Lung (tissue), 12 donors: ENCODE results near the gene PDK2. TPM values are rescaled to one million over a fixed set of nuclear protein-coding genes. Genes with fewer than 3 reads are reported as not detected.

Source experiments
- ATAC-seq: fragments of 200-7000 bp; cut with Tn5 transposase; one replicate; pipeline ENCODE4 v1.9.1; 2020; ENCODE audit warnings: moderate number of reproducible peaks; ENCODE audit not compliant: insufficient read depth, low FRiP score
- DNase-seq, 3 donors: peaks; one replicate each; pipeline ENCODE4 v3.0.0-alpha.2; 2013 to 2017
- H3K27ac ChIP-seq, 2 donors: one replicate each; pipeline ENCODE4 v1.5.1; 2013; ENCODE audit warnings: mild to moderate bottlenecking in 2 of 2, moderate library complexity in 2 of 2, control low read depth in 1 of 2, inconsistent platforms in 1 of 2, low read depth in 1 of 2, low read length in 1 of 2
- H3K27me3 ChIP-seq, 3 donors: one replicate each; pipeline ENCODE4 v1.5.1; 2013; ENCODE audit warnings: low read length in 2 of 3; ENCODE audit not compliant: control insufficient read depth in 3 of 3, insufficient read depth in 3 of 3
- H3K36me3 ChIP-seq, 4 donors: one replicate each; pipeline ENCODE4 v1.5.1; 2013; ENCODE audit warnings: low read length in 4 of 4, mild to moderate bottlenecking in 1 of 4, moderate library complexity in 1 of 4; ENCODE audit not compliant: control insufficient read depth in 4 of 4, insufficient read depth in 4 of 4
- H3K4me1 ChIP-seq, 5 donors: one replicate each; pipeline ENCODE4 v1.5.1; 2013; ENCODE audit warnings: low read length in 5 of 5, mild to moderate bottlenecking in 2 of 5, moderate library complexity in 1 of 5; ENCODE audit not compliant: control insufficient read depth in 5 of 5, insufficient read depth in 5 of 5
- H3K4me3 ChIP-seq: one replicate; pipeline ENCODE4 v1.5.1; 2013; ENCODE audit warnings: mild to moderate bottlenecking, control low read depth, moderate library complexity
- H3K9ac ChIP-seq, 2 donors: one replicate each; pipeline ENCODE4 v1.5.1; 2013; ENCODE audit warnings: low read length in 2 of 2, control low read depth in 1 of 2; ENCODE audit not compliant: insufficient read depth in 1 of 2
- H3K9me3 ChIP-seq, 4 donors: one replicate each; pipeline ENCODE4 v1.5.1; 2013; ENCODE audit warnings: low read length in 3 of 4, mild to moderate bottlenecking in 1 of 4, moderate library complexity in 1 of 4; ENCODE audit not compliant: control insufficient read depth in 4 of 4, insufficient read depth in 3 of 4
- CTCF ChIP-seq: IDR thresholded peaks from 2 replicates; pipeline ENCODE4 v1.5.1; 2012; ENCODE audit warnings: mild to moderate bottlenecking; ENCODE audit errors: control extremely low read depth, extremely low read depth
- WGBS, 2 donors: extraction: QIAGEN DNeasy Blood & Tissue Kit; methylation state at CpG; one replicate each; pipeline ENCODE4 v1.1.7; 2013; 5-methylcytosine and 5-hydroxymethylcytosine counted together
- polyA plus RNA-seq, 2 donors: library from polyadenylated mRNA; stranded (reverse); fragments of 200-250 nt; gene quantifications; one replicate each; pipeline ENCODE4 v1.2.1, GENCODE V29; 2013
- total RNA-seq, 2 donors: library from RNA; depleted of rRNA in 1 of 2; stranded (reverse); fragments of >200 nt in 1 of 2; gene quantifications; one replicate each; pipeline ENCODE4 v1.2.1, GENCODE V29; 2014 to 2021
- donor health status: control.
- donor health status: control.
- donor health status: Bipolar disorder and iron deficiency.
- donor health status: healthy.
- donor health status: DM: yes; HTN: yes; CAD: no.

Gene PDK2
- total and polyA plus RNA-seq, 4 donors: 10.0 to 27.8 (median 19.4) TPM

GRCh38 chr17:50090071-50090470 lies 5.1 kb upstream of the PDK2 start:
- Histone ChIP-seq H3K9ac (no peak overlapping the region), H3K9me3 (no peaks in the 10 kb centered on the region), H3K27ac (no peak overlapping the region), H3K4me3 (no peak overlapping the region), H3K27me3 (no peaks in the 10 kb centered on the region), H3K36me3 (peaks cover 0 to 30% (median 0%) of the 10 kb centered on the region in 4 donors), H3K4me1 (peaks cover 0 to 13% (median 0%) of the 10 kb centered on the region in 5 donors)
- DNase-seq: no peak
- TF ChIP-seq CTCF: no peak
- 83 to 92% methylated on average over 6 of the region's 6 CpGs for WGBS, 2 donors
- no peak for ATAC-seq

- DNase-seq: no peak
- 72 to 78% methylated on average over 15 of the region's 15 CpGs for WGBS, 2 donors
Measured at GRCh38 chr17:50090971-50091917, 3.9 kb upstream of the PDK2 start.

GRCh38 chr17:50091918-50092285 lies 3.2 kb upstream of the PDK2 start:
- 63 to 66% methylated on average over 2 of the region's 2 CpGs for WGBS, 2 donors
- Histone ChIP-seq H3K4me1 (peaks cover 4 to 26% (median 7%) of the 10 kb centered on the region in 5 donors), H3K9ac (no peak overlapping the region), H3K27ac (no peak overlapping the region), H3K27me3 (no peaks in the 10 kb centered on the region), H3K36me3 (peaks cover 0 to 28% (median 0%) of the 10 kb centered on the region in 4 donors), H3K9me3 (no peaks in the 10 kb centered on the region), H3K4me3 (no peak overlapping the region)
- TF ChIP-seq CTCF: no peak
- ATAC-seq (no peak), DNase-seq (peak in 1 of 3 donors; percentile 55)

More at GRCh38 chr17:50090971-50091917, 3.9 kb upstream of the PDK2 start:
- no peak for ATAC-seq
- H3K27me3 ChIP-seq: no peaks in the 10 kb centered on the region
- no peak overlapping the region for H3K9ac ChIP-seq
- no peak for TF ChIP-seq CTCF
- H3K4me3 ChIP-seq: no peak overlapping the region
- H3K27ac ChIP-seq: no peak overlapping the region
- peaks cover 0 to 28% (median 0%) of the 10 kb centered on the region in 4 donors for H3K36me3 ChIP-seq
- H3K4me1 ChIP-seq: peaks cover 0 to 19% (median 4%) of the 10 kb centered on the region in 5 donors
- H3K9me3 ChIP-seq: no peaks in the 10 kb centered on the region
